NCI-H524 (cell line): ENCODE measurements around the gene NUMA1.

ENCODE experiments used
- DNase-seq, 2 experiments: peaks; one replicate each; lab custom pipeline; 2025; lab: John Stamatoyannopoulos, UW

NUMA1 gene

DNA sequence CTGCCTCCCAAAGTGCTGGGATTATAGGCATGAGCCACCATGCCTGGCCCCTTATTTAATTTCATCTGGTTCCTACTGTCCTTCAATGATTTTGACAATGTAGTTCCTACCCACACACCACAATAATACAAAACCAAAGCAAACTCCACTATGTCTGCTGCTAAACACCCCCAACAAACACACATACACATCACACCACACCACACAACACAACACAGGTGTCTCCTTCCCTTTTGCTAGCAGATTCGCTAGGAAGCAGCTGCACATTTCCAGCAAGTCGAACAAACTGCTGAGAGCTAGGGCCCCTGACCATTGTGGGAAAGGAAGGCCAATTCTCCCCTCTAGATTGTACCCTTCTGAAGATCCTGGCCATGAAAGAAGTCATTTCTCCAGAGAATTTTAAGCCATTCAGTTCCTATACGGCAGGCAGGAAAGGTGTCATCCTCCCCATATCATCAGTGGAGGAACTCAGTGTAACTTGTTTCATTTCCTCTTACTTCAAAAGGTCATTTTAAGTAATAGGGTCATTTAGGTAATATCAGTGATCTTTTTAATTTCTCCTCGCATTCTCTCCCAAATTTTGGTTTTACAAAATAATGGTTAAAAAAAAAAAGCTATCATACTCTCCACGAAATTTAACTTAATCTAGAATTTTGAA, 18.5 kb downstream of the NUMA1 start:
- DNase-seq: no peak

- DNase-seq: peak in 1 of 2 experiments; percentile 3
These were observed 21.8 kb downstream of the NUMA1 start for GRCh38 chr11:72058416-72059034.

GRCh38 chr11:72048766-72049460, 31.4 kb downstream of the NUMA1 start:
- DNase-seq: no peak

- DNase-seq: no peak
These were observed 34.5 kb downstream of the NUMA1 start for GRCh38 chr11:72045849-72046248.

DNA sequence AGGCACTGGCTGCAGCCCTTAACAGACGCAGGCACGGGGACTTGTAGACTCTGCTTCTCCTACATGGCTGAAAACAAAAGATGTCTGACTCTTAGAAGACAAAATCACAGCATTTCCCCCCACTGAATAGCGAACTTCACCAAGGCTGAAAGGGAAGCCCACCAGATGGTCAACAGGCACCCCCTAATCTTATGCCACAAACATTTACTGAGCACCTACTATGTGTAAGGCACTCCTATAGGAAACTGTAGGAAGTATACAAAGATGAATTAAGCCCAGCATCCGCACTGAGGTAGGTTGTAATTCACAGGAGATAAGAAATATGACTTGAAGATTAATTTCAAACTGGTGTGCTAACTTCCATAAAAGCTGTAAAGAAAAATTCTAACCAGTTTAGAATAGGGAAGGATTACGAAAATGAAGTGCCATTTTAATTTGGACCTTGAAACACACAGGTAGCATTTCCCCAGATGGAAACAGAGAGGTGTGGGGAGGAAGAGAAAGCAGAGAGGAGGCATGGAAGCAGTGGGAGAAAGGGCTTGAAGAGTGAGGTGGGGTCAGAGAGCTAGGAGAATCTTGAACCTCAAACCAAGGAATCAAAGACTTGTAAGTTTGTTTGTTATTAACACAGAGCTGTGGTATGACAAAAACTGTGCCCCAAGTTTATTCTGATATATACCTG, 38.1 kb downstream of the NUMA1 start:
- DNase-seq: no peak

DNA sequence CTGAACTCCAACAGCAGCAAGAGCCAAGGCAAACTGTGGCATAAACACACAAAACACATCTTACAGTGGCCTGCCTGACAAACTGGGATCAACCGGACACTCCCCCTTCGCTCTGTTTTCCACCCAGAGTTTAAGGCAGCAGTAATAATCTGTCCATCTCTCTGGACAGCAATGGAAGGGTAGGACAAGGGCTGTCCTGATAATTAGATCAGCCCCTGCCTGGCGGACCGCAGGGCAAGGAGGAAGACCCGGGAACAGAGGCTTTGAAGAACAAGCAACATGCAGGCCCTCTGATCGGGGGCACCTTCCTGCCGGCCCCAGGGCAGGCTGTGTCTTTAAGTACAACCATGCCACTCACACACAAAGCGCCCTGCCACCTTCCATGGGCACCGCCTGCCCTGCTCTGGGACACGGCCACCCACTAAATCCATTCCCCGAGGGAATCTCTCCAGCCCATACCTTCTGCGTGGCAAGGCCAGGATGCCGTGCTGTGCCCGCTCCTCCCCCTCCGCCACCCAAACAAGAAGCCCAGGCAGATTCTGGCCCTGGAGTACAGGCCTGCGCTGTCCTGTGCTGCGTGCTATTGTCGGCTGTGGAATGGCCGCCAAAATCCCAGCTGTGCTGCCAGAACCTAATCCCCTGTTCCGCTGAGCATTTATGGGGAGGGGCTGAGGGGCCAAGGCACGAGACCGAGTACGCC, 38.8 kb downstream of the NUMA1 start:
- peak; percentile 70 to 83 for DNase-seq

DNA sequence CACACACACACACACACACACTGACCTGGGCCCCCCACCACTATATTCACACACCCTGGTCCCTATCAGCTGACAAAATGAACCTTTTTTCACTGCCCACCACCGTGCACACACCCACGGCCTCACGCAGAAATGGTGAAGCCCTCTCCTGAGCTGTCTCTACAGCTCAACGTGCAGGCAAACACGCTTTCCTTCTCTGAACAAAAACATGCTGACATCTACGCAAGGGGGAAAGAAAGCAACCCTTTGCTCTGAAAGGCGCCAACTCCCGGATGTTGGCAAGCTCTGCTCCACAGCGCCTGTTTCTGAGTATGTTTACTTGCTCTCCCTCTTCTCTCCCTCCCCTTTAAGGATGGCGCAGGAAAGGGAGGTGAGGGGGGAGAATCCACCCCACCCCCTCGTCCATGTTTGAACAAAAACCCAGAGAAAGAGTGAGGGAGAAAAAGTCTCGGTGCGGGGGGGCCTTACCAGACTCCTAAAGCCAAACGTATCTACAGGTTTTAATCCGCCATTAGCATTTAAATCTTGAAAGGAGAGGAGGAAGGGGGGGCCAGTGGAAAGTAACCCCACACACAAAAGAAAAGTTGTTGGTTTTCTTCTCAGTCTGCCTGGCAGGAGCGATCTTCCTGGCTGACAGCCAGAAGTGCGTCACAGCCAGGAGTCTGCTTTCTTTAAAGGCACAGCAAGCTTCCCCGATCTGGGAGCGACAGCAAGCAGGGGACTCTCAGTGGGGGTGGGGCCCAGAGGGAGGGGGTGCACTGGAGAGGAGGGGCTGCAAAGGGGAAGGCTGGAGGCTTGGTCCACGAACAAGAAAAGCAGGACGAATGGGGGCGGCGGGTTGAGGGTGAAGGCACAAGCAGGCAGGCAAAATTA, 39.6 kb downstream of the NUMA1 start:
- DNase-seq: peak; percentile 57 to 80

DNA sequence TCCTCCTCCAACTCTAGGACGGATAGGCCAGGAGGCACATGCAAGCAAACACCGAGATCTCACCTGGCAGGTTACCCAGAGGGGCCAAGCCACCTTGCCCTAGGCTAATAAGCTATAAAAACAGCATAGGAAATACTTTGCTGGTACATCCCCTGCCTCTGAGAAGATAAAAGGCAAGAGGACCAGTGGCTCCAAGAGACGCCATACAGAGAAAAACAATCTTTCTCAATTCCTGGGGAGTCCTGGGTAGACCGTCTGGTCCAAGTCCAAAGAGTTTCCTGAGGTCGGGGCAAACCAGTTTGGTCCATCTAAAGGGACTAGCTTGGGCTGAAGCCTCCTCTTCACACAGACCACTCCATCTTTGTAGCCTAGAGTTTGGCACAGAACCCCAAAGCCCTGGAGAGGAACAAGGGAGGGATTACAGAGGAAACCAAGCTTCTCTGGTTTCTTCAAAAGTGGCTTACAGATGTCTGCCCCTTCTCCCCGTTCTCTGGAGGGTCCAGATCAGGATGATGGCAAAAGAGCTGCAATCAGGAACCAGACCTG, 40.4 kb downstream of the NUMA1 start:
- DNase-seq: peak in 1 of 2 experiments; percentile 5

DNA sequence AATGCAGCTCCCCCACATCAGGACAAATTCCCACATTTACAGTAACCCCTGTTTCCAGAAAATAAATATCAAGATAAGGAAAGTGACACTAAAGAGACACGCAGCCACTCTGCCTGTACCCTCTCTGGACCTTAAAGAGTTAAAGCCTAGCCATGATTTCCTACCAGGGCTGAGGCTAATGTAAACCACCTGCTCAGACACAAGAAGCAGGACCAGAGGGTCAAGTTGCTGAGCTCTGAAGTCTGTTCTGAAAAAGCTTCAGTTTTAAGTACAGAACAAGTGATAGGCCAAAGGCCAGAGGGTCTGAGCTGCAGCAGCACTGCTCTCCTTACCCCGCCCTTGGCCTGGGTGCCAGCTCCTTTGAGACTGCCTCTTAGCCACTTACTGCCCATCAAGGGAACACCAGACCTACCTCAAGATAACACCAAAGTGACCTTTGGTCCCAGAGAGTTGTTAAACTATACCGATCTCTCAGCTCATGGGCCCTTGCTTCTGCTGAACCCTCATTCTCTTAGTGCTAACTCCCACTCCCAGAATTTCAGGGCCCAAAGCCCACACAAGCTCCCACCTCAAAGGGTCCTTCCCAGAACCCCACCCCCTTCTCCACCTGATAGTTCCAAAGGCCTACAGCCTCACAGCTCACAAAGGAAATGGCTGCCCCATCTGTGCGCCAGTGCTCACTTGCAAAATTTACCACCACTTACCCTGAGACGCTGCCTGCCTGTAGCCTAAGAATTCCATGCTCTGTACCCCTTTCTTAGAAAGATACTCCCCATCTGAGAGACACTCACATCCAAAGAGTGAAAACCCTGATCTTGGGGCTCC, 41.1 kb downstream of the NUMA1 start:
- no peak for DNase-seq

DNA sequence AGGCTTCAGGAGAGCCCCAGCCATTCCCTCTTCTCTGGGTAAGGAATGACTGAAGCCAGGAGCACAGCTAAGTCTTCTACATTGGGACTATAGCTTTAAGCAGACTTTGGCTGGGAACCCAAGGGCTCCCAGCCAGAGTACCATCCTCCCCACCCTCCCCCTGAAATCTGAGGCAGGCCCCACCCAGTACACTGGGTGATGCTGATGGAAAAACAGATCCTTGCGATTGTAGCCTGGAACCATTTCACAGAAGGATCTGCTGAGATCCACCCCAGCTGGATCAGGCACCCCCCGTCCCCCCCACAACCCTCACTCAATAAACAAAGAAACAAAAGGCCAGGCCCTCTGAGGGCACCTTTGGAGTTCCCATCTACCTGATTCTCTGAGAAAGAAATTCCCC, 41.9 kb downstream of the NUMA1 start:
- no peak for DNase-seq

GRCh38 chr11:72037554-72038311, 42.6 kb downstream of the NUMA1 start:
- DNase-seq: peak; percentile 69 to 80

DNA sequence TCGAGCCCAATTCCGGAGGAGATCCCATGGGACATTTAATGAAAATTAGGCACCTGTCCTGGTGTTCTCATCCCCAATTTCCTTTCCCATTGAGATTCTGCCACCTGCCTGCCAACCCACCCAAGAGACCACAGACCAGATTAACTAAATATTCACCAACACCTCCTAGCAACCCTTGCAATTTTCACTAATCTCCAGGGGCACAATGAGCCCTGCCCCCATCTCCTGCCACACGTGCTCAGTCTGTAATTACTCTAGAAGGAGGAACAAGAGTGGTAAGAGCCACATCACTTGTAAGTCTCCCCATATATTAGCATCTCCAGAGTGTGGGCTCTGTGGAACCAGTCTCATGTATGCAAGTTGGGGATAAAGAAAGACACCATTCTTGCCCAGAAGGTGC, 43.7 kb downstream of the NUMA1 start:
- DNase-seq: peak; percentile 12 to 22

- no peak for DNase-seq
These were observed 49.8 kb downstream of the NUMA1 start for GRCh38 chr11:72030472-72031045.

GRCh38 chr11:72026090-72026489, 54.3 kb downstream of the NUMA1 start:
- no peak for DNase-seq

GRCh38 chr11:72024069-72024754, 56.1 kb downstream of the NUMA1 start:
- no peak for DNase-seq

- no peak for DNase-seq
These were observed 57.0 kb downstream of the NUMA1 start for GRCh38 chr11:72023335-72023734.

DNA sequence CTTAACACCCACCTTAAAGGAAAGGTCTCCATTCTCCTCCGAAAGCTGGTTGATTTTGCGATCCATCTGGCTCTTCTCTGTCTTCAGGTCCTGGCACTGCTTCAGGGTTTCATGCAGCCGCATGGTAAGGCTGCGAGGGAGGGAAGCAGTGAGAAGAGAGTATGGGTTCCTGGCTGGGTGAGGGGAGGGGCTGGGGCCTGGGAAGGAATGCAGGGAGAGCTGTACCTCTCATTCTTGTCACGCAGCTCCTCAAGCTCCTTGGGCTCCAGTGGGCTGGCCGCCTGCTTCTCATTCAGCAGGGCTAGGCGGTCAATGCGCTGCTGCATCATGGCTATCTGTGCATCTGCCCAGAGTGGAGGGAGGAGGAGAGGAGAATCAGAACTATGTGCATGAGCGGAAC, 62.2 kb downstream of the NUMA1 start:
- DNase-seq: no peak

- DNase-seq: peak in 1 of 2 experiments; percentile 23
These were observed 64.8 kb downstream of the NUMA1 start for GRCh38 chr11:72015511-72016061.
